HepG2 (cell line): Measurements from ENCODE around the gene GLB1L. TPM values are rescaled to one million over a fixed set of nuclear protein-coding genes. Genes with fewer than 3 reads are reported as not detected.

ENCODE experiments used
- ADNP ChIP-seq: sonication (generic); formaldehyde crosslinking; IDR thresholded peaks from 2 replicates; pipeline ENCODE4 v1.4.0; 2020; ENCODE audit warnings: missing genetic modification reagents
- ATF3 ChIP-seq: sonication (generic); formaldehyde crosslinking; IDR thresholded peaks from 2 replicates; pipeline ENCODE4 v1.4.0; 2020; ENCODE audit warnings: missing genetic modification reagents
- CBX5 ChIP-seq: sonication (generic); formaldehyde crosslinking; IDR thresholded peaks from 2 replicates; pipeline ENCODE4 v1.4.0; 2020; ENCODE audit warnings: missing genetic modification reagents, borderline replicate concordance
- DZIP1 ChIP-seq: sonication (generic); formaldehyde crosslinking; IDR thresholded peaks from 2 replicates; pipeline ENCODE4 v1.5.0; 2020; ENCODE audit warnings: mild to moderate bottlenecking, missing genetic modification reagents
- MXD3 ChIP-seq: IDR thresholded peaks from 2 replicates; pipeline ENCODE4 v1.6.1; 2016; ENCODE audit warnings: mild to moderate bottlenecking, missing biosample characterization, missing genetic modification reagents
- PAF1 ChIP-seq: IDR thresholded peaks from 2 replicates; pipeline ENCODE4 v1.6.1; 2016; ENCODE audit warnings: missing genetic modification reagents, missing compliant biosample characterization
- PRDM15 ChIP-seq: sonication (generic); formaldehyde crosslinking; IDR thresholded peaks from 2 replicates; pipeline ENCODE4 v1.4.0; 2020; ENCODE audit warnings: missing genetic modification reagents
- SAFB2 ChIP-seq: sonication (generic); formaldehyde crosslinking; IDR thresholded peaks from 2 replicates; pipeline ENCODE4 v1.5.1; 2020; ENCODE audit warnings: missing genetic modification reagents, low read depth, mild to moderate bottlenecking, borderline replicate concordance
- SP1 ChIP-seq, 2 experiments: fragments of 450-650 bp in 1 of 2; sonication (generic) in 1 of 2; formaldehyde crosslinking in 1 of 2; IDR thresholded peaks; 2 replicates each; pipeline versions ENCODE4 v1.4.0 to v1.6.1; 2016 to 2020; ENCODE audit warnings: missing genetic modification reagents in 1 of 2
- ZFP41 ChIP-seq: sonication (generic); formaldehyde crosslinking; IDR thresholded peaks from 2 replicates; pipeline ENCODE4 v1.4.0; 2020; ENCODE audit warnings: mild to moderate bottlenecking, missing genetic modification reagents, borderline replicate concordance
- ZNF34 ChIP-seq: sonication (generic); formaldehyde crosslinking; IDR thresholded peaks from 2 replicates; pipeline ENCODE4 v1.4.0; 2020; ENCODE audit warnings: mild to moderate bottlenecking, missing genetic modification reagents, borderline replicate concordance
- polyA plus RNA-seq, 8 experiments: library from polyadenylated mRNA; depleted of rRNA in 3 of 8; stranded (reverse) in 7 of 8; unstranded in 1 of 8; fragments of >200 nt; fragmentation: Illumina TruSeq in 4 of 8; extraction: Trizol in 4 of 8; gene quantifications; 2 replicates each; pipeline versions ENCODE4 v1.2.1 to v1.2.3, GENCODE V29; 2011 to 2016; ENCODE audit warnings: low read depth in 4 of 8, missing spikeins in 1 of 8, mixed read lengths in 1 of 8; ENCODE audit not compliant: insufficient read depth in 1 of 8
- total RNA-seq, 5 experiments: library from RNA; depleted of rRNA; stranded (reverse); fragments of >200 nt; fragmentation: Illumina TruSeq; extraction: Trizol; gene quantifications; 2 replicates each; pipeline ENCODE4 v1.2.3, GENCODE V29; 2016; ENCODE audit warnings: low read depth in 1 of 5

GLB1L gene
- total and polyA plus RNA-seq, 2 of the 13 experiments (the other 11 are each of a cell fraction or from before 2014, with no cell fraction given), result 6.8 to 7.3 TPM

- peak; percentile 11; the same call in 1 of the 2 replicates for TF ChIP-seq ADNP
- 0 out of 2 replicates have a peak, but pooled peaks have one; percentile 7 for TF ChIP-seq ZFP41 (CRISPR knock-in tag)
- no peak for TF ChIP-seq SP1 (IDR thresholded peaks at IDR 0.05)
- peak; percentile 95 for TF ChIP-seq SP1 (CRISPR knock-in tag; IDR thresholded peaks at IDR 0.05)
- peak; percentile 92 for TF ChIP-seq MXD3 (CRISPR knock-in tag)
- TF ChIP-seq PAF1 (CRISPR knock-in tag), result no peak
- peak; percentile 67; the same call in 1 of the 2 replicates for TF ChIP-seq PRDM15
- TF ChIP-seq ZNF34 (CRISPR knock-in tag), result 0 out of 2 replicates have a peak, but pooled peaks have one; percentile 59
- TF ChIP-seq DZIP1 (CRISPR knock-in tag), result no peak
- peak; percentile 43 for TF ChIP-seq ATF3
- TF ChIP-seq SAFB2 (CRISPR knock-in tag), result peak; percentile 93
- peak; percentile 86; the same call in 1 of the 2 replicates for TF ChIP-seq CBX5 (CRISPR knock-in tag)
These were observed 49.4 kb upstream of the GLB1L start (continued) for GRCh38 chr2:219294356-219295351.
